HG02610 (cell line): Measurements from ENCODE around the gene SCLT1.

Source experiments
- ATAC-seq: cut with Tn5 transposase; IDR thresholded peaks from one replicate; pipeline ENCODE4 v1.9.1; 2021; ENCODE audit warnings: mild to moderate bottlenecking, moderate library complexity; ENCODE audit not compliant: unreplicated experiment

The SCLT1 gene

GRCh38 chr4:128847082-128847724 lies 246.1 kb downstream of the SCLT1 start:
- ATAC-seq: no peak

GRCh38 chr4:128846063-128846462 lies 247.3 kb downstream of the SCLT1 start:
- ATAC-seq: no peak

GRCh38 chr4:128844931-128845330 lies 248.4 kb downstream of the SCLT1 start:
- no peak for ATAC-seq

- ATAC-seq: no peak
These were observed 251.9 kb downstream of the SCLT1 start for GRCh38 chr4:128841402-128841801.

- ATAC-seq: no peak
These were observed 252.5 kb downstream of the SCLT1 start for GRCh38 chr4:128840711-128841318.

GRCh38 chr4:128837679-128838078 lies 255.7 kb downstream of the SCLT1 start:
- no peak for ATAC-seq

GRCh38 chr4:128837198-128837597 lies 256.1 kb downstream of the SCLT1 start:
- ATAC-seq: no peak

GRCh38 chr4:128835498-128836222 lies 257.7 kb downstream of the SCLT1 start:
- no peak for ATAC-seq
